Cardiac fibroblast (primary cell): Measurements from ENCODE around the gene SPOCK3.
A peak's percentile ranks its signal among the peaks of the same experiment; 100 is the strongest.

Experiments used
- DNase-seq, 2 donors: peaks; one replicate each; pipeline versions ENCODE4 v3.0.0 to v3.0.0-alpha.2; 2010; ENCODE audit warnings: low read depth in 2 of 2
- H3K4me3 ChIP-seq, 2 donors: replicated peaks in 1 of 2; 1 replicate in 1 of 2; 2 replicates in 1 of 2; pipeline ENCODE4 v1.5.1; 2011; ENCODE audit warnings: low read depth in 2 of 2, low read length in 2 of 2, mild to moderate bottlenecking in 2 of 2, moderate library complexity in 1 of 2
- TF ChIP-seq, protein P1 (sequence below): IDR thresholded peaks from one replicate; pipeline ENCODE4 v1.5.1; 2011; ENCODE audit warnings: low read depth, mild to moderate bottlenecking, low read length, inconsistent platforms

The SPOCK3 gene

DNA sequence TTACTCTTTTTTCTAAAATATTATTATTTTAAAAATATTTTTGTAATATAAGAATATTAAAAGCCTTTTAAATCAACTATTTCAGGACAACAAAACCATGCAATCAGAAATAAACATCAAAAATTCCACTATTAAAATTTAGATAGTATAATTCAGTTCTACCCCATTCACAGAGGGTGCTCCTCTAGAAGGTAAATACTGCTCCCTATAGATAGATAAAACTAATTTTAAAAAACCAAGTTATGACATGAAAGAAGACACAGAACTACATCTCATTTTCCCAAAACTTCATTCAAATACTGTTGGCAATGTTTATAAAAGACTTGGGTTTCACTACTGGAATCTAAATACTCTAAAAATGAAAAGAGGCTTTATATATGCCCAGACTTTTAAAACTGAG, 219.3 kb downstream of the SPOCK3 start:
- TF ChIP-seq, protein P1, sequence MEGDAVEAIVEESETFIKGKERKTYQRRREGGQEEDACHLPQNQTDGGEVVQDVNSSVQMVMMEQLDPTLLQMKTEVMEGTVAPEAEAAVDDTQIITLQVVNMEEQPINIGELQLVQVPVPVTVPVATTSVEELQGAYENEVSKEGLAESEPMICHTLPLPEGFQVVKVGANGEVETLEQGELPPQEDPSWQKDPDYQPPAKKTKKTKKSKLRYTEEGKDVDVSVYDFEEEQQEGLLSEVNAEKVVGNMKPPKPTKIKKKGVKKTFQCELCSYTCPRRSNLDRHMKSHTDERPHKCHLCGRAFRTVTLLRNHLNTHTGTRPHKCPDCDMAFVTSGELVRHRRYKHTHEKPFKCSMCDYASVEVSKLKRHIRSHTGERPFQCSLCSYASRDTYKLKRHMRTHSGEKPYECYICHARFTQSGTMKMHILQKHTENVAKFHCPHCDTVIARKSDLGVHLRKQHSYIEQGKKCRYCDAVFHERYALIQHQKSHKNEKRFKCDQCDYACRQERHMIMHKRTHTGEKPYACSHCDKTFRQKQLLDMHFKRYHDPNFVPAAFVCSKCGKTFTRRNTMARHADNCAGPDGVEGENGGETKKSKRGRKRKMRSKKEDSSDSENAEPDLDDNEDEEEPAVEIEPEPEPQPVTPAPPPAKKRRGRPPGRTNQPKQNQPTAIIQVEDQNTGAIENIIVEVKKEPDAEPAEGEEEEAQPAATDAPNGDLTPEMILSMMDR = no peak
- no peak for DNase-seq
- no peak overlapping the region for H3K4me3 ChIP-seq

- TF ChIP-seq, protein P1 = no peak
- H3K4me3 ChIP-seq = no peak overlapping the region
- peak in 1 of 2 donors; percentile 21 for DNase-seq
These were observed 231.0 kb downstream of the SPOCK3 start for GRCh38 chr4:167003326-167003725.

DNA sequence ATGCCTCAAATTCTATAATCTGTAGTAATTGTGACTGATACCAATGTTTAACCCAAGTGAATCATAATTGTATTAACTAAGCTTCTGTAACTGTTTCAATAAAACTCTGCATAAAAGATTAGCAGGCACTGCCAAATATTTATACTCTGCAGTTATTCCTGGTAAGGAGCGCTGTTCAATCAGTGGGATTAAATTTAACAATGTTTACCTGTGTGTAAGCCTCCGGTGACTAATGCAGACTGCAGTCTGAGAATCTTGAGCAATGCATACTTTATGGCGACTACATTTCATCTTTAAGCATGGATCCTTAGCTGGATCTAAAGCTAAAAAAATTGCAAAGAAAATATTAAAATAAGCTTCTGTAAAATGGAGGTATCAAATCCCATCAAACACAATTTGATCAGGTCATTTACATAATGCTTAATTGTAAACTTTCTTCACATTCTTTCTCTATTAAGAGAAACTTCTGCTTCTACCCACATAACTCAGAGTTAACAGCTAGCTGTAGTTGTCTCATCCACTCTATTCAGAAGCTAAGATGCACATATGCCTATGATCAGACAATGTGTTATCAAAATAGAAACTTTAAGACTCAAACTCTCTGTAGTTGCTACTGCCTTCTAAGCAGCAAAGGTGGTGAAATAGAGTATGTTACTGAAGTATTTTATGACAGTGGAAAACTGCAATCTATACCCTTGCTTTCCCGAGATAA, 234.0 kb downstream of the SPOCK3 start:
- H3K4me3 ChIP-seq = no peak overlapping the region
- TF ChIP-seq, protein P1 = no peak
- DNase-seq = peak in 1 of 2 donors; percentile 15

GRCh38 chr4:166996216-166996615, 238.1 kb downstream of the SPOCK3 start:
- TF ChIP-seq, protein P1 = no peak
- H3K4me3 ChIP-seq = no peak overlapping the region
- DNase-seq = no peak

GRCh38 chr4:166994686-166995085, 239.6 kb downstream of the SPOCK3 start:
- DNase-seq = no peak
- no peak overlapping the region for H3K4me3 ChIP-seq
- TF ChIP-seq, protein P1 = no peak

DNA sequence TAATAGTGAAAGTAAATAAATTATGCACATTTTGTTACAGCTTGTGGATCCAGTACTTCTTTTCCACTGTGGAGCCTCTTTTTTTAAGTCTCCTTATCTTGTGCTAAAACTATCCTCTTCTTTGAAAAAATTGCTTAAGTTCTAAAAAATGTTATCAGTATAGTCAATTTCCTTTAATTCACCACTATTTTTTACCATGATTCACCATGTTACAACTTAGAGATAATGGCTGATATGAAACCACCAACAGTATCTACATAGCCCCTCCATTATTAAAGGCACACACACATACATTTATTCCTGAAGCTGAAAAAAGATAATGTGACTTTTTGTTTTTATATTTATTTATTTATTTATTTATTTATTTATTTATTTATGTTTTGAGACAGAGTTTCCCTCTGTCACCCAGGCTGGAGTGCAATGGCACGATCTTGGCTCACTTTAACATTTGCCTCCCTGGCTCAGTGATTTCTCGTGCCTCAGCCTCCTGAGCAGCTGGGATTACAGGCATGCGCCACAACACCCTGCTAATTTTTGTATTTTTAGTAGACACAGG, 243.2 kb downstream of the SPOCK3 start:
- TF ChIP-seq, protein P1 = no peak
- no peak for DNase-seq

More for the DNA sequence above, 243.2 kb downstream of the SPOCK3 start:
- no peak overlapping the region for H3K4me3 ChIP-seq
